Measurements from ENCODE around the gene MYOZ2.

The MYOZ2 gene

DNA sequence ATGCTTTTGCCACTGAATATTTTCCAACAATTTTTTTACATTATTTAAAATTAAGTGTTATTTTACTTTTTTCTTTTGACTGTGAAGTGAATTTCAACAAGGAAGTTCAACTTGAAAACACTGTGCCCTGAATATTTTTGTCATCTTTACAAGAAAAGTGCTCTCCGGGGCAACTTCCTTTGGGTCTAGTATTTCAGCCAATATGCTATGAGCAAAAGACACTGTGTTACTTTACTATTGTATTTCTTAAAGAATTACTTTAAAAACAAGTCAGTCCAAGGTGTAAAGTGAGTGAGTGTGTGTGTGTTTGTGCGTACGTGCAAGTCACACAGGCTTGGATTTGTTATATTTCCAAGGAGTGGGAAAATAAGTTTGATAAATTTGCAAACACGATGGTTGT is 69.3 kb downstream of the MYOZ2 start:
- no peak overlapping the region for H3K4me3 ChIP-seq (ENCODE audit: low read depth, low read length)
- TF ChIP-seq, protein P1, sequence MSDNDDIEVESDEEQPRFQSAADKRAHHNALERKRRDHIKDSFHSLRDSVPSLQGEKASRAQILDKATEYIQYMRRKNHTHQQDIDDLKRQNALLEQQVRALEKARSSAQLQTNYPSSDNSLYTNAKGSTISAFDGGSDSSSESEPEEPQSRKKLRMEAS (IDR thresholded peaks at IDR 0.05; ENCODE audit: low read depth, low read length) = no peak
- TF ChIP-seq POLR2A (IDR thresholded peaks at IDR 0.05; ENCODE audit: extremely low read depth, insufficient read length) (no peak), MYC (IDR thresholded peaks at IDR 0.05; ENCODE audit: low read depth, low read length) (no peak)
- TF ChIP-seq, protein P2, sequence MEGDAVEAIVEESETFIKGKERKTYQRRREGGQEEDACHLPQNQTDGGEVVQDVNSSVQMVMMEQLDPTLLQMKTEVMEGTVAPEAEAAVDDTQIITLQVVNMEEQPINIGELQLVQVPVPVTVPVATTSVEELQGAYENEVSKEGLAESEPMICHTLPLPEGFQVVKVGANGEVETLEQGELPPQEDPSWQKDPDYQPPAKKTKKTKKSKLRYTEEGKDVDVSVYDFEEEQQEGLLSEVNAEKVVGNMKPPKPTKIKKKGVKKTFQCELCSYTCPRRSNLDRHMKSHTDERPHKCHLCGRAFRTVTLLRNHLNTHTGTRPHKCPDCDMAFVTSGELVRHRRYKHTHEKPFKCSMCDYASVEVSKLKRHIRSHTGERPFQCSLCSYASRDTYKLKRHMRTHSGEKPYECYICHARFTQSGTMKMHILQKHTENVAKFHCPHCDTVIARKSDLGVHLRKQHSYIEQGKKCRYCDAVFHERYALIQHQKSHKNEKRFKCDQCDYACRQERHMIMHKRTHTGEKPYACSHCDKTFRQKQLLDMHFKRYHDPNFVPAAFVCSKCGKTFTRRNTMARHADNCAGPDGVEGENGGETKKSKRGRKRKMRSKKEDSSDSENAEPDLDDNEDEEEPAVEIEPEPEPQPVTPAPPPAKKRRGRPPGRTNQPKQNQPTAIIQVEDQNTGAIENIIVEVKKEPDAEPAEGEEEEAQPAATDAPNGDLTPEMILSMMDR (IDR thresholded peaks at IDR 0.05; ENCODE audit: low read depth, low read length) = no peak
- no peak for DNase-seq (ENCODE audit: low read depth)

DNA sequence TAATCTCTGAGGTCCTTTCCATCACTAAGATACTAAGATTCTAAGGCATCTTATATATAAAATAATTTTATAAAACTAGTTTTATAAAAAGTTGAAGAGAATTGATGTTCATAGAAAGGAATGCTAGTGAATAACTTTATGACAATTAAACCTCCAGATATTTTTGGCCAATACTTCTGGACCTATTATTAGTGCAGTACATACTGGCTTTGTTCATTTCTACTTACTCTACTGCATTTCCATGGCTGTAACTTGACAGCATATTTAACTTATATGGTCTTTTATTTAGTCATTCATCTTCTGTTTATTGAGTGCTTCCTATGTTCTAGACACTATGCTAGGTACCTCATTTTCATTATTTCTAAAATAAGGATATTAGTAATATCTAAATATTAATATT is 70.1 kb downstream of the MYOZ2 start:
- TF ChIP-seq POLR2A (IDR thresholded peaks at IDR 0.05; ENCODE audit: extremely low read depth, insufficient read length) = no peak
- TF ChIP-seq, protein P1 (IDR thresholded peaks at IDR 0.05; ENCODE audit: low read depth, low read length) = no peak
- TF ChIP-seq, protein P2 (IDR thresholded peaks at IDR 0.05; ENCODE audit: low read depth, low read length) = no peak
- TF ChIP-seq MYC (IDR thresholded peaks at IDR 0.05; ENCODE audit: low read depth, low read length) = no peak
- no peak overlapping the region for H3K4me3 ChIP-seq (ENCODE audit: low read depth, low read length)
- no peak for DNase-seq (ENCODE audit: low read depth)

DNA sequence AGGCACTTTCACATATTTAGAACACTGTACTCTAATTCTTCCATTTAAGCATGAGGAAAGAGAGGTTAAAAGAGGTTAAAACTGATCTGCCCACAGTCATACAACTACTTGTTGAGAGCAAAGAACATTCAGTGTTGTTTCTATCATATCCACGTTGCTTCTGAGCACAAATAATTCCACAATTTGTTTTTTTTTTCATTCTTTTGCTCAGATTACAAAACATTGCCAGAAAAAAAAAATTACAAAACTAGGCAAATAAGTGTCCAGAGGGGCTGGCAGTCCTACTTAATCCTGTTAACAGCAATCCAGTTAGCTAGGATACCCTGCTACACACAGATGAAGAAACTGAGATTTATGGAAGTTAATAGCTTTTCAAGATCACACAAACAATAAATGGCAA is 70.5 kb downstream of the MYOZ2 start:
- H3K4me3 ChIP-seq (ENCODE audit: low read depth, low read length) = no peak overlapping the region
- TF ChIP-seq, protein P1 (IDR thresholded peaks at IDR 0.05; ENCODE audit: low read depth, low read length) = no peak
- DNase-seq (ENCODE audit: low read depth) = no peak

DNA sequence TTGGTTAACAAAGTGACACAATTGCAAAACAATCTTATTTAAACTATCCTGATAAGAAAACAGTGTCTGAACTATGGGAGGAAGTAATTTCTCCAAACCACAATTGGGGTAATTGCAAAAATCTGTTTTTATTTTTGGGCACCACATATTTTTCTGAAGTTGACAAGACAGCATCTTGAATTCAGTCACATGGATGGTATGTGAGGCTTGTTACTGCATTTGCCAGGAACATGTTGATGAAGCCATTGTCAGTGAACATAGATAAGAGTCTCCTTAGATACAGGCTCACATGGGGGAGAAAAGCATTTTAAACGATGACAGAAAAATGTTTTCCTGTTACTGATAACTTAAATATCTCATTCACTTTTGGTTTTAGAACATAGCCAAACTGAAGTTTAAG is 71.4 kb downstream of the MYOZ2 start:
- no peak for DNase-seq (ENCODE audit: low read depth)
- TF ChIP-seq MYC (IDR thresholded peaks at IDR 0.05; ENCODE audit: low read depth, low read length) = no peak
- H3K4me3 ChIP-seq (ENCODE audit: low read depth, low read length) = no peak overlapping the region

DNA sequence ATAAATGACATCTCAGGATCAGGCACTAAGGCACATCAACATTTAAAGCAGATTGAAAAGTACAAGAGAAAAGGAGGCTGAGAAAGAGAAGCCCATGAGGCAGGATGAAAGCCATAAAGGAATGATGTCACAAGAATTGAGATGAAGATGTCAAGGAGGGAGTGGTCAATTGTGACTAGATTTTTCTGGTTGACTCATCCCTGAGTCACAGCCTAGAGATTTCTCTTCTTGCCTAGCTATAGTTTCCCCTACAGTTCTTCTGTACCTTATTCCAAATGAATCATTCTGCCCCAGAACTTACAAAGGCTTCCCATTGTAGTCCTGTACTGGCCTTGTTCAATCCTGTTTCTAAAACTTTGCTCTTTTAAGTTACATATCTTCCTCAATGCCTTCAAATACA is 73.4 kb downstream of the MYOZ2 start:
- DNase-seq (ENCODE audit: low read depth) = peak; percentile 73
- H3K4me3 ChIP-seq (ENCODE audit: low read depth, low read length) = no peak overlapping the region
- TF ChIP-seq POLR2A (IDR thresholded peaks at IDR 0.05; ENCODE audit: extremely low read depth, insufficient read length) (no peak), MYC (IDR thresholded peaks at IDR 0.05; ENCODE audit: low read depth, low read length) (no peak)
- TF ChIP-seq, protein P2 (IDR thresholded peaks at IDR 0.05; ENCODE audit: low read depth, low read length) = no peak
- TF ChIP-seq, protein P1 (IDR thresholded peaks at IDR 0.05; ENCODE audit: low read depth, low read length) = no peak

DNA sequence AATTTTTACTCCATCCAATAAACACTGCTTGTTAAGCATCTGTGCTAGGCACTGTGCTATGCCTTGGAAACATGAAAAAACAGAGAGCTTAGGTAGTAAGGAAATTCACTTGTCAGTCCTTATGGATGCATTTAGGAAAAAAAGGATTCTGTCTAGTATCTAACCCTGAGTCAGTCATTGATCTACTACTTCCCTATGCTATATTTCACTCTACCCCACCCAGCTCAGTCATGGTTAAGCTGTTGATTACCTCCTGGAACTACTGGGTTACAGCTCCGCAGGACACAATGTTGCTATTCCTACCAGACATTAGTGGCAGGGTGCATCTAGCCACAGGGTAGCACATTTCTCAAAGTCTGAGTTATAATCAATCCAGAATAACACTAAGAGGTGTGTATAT is 74.0 kb downstream of the MYOZ2 start:
- DNase-seq (ENCODE audit: low read depth) = no peak
- TF ChIP-seq, protein P2 (IDR thresholded peaks at IDR 0.05; ENCODE audit: low read depth, low read length) = no peak
- no peak for TF ChIP-seq MYC (IDR thresholded peaks at IDR 0.05; ENCODE audit: low read depth, low read length)
- no peak for TF ChIP-seq POLR2A (IDR thresholded peaks at IDR 0.05; ENCODE audit: extremely low read depth, insufficient read length)
- TF ChIP-seq, protein P1 (IDR thresholded peaks at IDR 0.05; ENCODE audit: low read depth, low read length) = no peak
- H3K4me3 ChIP-seq (ENCODE audit: low read depth, low read length) = no peak overlapping the region

DNA sequence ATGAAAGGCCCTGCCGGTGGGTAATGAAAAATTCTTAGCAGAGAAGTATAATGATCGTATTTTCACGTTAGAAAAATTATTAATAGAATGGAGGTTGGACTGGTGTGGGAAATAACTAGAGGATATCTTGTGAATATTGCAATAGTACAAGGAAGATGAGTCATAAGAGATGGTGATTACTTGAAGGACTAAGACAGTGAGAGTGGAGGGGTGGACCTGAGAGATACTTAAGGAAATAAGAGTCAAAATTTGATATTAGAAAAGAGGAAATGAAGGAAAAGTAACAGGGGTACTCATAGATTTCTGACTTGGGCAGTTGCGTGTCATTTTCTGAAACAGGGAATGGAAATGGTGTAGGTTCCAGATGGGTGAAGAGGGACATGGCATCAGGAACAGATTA is 75.1 kb downstream of the MYOZ2 start:
- peak; percentile 51 for DNase-seq (ENCODE audit: low read depth)
- TF ChIP-seq POLR2A (IDR thresholded peaks at IDR 0.05; ENCODE audit: extremely low read depth, insufficient read length) = no peak
- TF ChIP-seq MYC (IDR thresholded peaks at IDR 0.05; ENCODE audit: low read depth, low read length) = no peak
- TF ChIP-seq, protein P1 (IDR thresholded peaks at IDR 0.05; ENCODE audit: low read depth, low read length) = no peak
- TF ChIP-seq, protein P2 (IDR thresholded peaks at IDR 0.05; ENCODE audit: low read depth, low read length) = no peak
- H3K4me3 ChIP-seq (ENCODE audit: low read depth, low read length) = no peak overlapping the region
